HG02610 (cell line): Measurements from ENCODE around the gene EEPD1.
"Not testable (repeated sequence)": the region's sequence is repeated elsewhere in the genome, so short reads cannot be mapped to it uniquely, and the experiment has no call there.

Source experiments
- ATAC-seq: cut with Tn5 transposase; IDR thresholded peaks from one replicate; pipeline ENCODE4 v1.9.1; 2021; ENCODE audit warnings: mild to moderate bottlenecking, moderate library complexity; ENCODE audit not compliant: unreplicated experiment

The EEPD1 gene

DNA sequence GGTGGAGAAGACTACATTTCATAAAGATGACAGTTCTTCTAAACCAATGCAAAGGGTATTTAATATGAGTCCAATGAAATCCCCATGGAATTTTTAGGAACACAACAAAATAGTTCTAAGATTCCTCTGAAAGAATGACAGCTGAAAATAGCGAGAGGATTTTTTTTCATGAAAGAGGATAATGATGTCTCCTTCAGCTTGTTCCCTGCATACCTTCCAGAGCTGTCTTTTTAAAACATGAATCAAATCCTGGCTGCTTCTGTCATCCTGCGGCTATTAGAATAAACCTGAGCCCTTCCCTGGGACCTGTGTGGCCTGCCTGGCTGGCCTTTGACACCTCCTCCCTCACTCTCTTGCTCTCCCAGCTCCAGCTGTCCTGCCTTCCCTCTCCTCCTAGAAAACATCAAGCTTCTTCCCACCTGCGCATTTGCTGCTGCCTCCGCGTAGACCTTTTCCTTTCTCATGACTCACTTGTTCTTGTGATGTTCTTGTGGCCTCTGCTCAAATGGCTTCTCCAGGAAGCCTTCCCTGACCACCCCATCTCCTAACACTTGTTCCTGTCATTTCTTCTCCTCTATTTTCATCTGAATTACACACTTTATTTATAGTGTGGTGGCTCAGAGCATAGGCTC is 57.4 kb downstream of the EEPD1 start:
- ATAC-seq = no peak

DNA sequence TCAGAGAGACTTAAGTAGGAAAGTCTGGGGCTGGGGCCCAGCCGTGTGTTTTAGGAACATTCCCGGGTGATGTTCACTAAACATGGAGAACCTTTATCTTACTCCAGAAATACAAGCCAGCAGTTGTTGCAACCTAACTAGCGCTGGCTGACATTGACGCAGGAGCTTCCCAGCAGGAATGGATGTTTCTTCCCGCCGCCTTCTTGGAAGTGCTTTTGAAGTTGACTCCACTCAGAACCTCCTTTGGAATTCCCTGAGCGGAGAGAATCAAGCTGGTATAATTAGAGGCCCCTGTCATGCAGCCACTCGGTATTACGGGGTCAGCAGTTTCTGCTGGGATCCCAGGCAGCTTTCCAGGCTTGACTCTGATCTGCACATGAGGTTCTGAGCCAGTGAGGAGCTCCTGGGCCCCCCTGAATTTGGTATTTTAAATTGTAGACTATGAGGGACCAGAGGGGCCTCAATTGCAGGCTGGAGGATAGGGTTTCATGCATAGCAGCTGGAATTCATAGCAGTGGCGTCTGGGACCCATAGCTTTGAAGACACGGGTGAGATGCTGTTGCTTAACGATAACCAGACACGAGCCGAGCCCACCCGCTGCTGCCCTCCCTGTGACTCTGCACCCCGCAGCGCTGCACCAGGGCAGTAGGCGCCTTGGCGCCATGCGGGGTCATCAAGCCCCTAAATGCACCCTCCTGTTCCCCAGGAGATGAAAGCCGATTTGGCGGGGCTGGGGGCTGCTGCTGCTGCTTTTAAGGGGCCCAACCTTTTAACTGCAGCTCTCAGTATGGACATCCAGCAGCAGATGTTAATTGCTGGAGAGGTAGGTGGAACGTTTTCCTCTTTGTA is 61.8 kb downstream of the EEPD1 start:
- ATAC-seq = no peak

DNA sequence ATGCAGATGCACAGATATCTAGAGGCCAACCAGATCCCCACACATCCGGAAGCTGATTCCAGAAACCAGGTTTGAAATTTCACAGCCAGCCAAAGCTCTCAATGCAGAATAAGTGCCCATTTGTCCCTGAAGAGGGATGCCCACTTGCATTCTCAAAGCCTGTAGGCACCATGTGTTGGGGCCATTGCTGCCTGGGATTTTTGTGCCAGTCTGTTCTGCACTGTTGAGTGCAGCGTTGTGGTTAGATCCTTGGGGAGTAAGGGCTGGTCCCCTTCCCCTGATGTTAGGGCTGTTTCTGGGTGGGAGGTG is 62.4 kb downstream of the EEPD1 start:
- no peak for ATAC-seq

DNA sequence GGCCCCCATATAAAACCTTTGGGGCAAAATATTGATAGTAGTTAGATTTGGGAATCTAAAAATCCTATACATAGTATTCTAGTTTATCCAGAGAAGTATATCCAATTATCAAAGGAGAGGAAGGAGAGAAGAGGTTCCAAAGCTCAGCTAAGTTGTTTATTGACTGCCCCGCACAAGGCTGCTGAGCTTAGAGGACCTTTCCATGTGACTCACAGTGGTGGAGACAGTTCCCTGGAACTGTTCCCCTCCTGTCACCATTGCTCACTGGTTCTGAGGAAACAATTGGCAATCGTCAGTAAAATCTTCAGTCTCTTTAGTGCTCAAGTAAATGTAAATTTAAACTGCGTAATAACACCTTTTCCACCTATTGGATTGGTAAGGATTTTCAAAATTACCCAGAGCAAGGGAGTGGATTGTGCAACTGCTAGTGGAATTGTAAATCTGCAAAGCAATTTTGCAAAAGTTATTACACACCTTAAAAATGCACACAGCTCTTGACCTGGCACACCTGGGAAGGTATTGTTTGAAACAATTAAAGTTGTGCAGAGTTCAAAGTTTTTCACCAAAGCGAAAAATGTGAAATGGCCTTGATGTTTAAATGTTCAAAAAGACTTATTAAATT is 63.1 kb downstream of the EEPD1 start:
- no peak for ATAC-seq

DNA sequence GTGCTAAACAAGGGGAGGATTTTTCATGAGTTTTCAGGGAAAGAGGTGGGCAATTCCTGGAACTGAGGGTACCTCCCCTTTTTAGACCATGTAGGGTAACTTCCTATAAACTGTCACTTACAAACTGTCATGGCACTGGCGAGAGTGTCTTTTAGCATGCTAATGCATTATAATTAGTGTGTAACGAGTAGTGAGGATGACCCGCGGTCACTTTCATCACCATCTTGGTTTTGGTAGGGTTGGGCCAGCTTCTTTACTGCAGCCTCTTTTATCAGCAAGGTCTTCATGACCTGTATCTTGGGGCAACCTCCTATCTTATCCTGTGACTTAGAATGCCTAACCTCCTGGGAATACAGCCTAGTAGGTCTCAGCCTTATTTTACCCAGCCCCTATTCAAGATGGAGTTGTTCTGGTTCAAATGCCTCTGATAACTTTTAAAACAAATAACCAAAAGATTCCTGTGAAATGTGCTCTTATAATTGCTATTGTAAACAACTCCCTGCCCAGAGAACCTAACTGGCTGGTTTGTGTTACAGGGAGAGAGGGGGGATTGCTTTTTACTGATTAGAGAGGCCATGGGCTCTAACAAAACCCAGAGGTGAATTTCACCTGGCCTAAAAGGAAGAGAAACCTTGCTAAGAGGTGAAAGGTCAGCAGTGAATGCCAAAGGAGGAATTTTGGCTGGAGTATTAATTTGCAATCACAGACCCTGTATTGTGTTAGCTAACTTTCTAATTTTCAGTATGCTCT is 64.3 kb downstream of the EEPD1 start:
- ATAC-seq = no peak

DNA sequence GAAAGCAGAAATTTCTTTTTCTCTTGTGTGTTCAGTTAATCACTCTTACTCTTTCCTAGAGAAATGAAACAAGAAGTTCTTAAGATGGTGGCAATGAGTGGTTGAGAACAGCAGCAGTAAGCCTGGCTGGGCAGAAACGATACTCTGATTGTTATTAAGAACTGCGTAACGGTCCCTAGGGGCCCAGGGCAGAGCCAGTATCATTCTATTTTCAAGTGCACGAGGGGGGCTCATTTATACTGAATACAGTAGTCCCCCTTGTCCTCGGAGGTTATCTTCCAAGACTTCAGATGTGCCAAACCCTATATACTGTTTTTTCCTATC is 64.9 kb downstream of the EEPD1 start:
- ATAC-seq = no peak

DNA sequence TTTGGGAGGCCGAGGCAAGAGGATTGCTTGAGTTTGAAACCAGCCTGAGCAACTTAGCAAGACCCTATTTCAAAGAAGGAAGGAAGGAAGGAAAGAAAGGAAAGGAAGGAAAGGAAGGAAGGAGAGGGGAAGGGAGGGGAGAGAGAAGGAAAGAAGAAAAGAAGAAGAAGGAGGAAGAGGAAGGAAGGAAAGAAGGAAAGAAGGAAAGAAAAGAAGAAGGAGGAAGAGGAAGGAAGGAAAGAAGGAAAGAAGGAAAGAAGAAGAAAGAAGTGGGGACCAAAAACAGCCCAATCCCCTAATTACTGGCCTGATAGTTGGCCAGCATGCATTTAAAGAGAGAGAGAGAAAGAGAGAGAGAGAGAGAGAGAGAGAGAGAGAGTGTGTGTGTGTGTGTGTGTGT is 66.4 kb downstream of the EEPD1 start:
- no peak for ATAC-seq

DNA sequence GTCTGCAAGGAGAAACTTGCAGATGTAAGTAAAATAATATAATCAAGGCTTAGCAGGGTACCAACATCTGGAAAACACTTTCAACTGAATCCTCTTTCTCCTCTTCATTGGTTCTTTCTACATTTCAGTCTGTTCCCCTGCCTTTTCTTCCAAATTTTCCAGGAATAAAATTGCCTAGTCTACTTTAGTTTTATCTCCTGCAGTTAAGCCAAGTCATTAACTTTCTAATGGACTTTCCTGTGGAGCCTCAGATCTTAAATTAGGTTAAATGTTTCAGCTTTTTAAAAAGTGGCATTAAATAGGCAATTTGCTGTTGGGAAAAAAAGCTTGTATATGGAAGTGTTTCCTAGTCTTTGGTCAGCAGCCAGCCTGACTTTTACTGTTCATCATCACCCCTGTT is 70.8 kb downstream of the EEPD1 start:
- no peak for ATAC-seq

DNA sequence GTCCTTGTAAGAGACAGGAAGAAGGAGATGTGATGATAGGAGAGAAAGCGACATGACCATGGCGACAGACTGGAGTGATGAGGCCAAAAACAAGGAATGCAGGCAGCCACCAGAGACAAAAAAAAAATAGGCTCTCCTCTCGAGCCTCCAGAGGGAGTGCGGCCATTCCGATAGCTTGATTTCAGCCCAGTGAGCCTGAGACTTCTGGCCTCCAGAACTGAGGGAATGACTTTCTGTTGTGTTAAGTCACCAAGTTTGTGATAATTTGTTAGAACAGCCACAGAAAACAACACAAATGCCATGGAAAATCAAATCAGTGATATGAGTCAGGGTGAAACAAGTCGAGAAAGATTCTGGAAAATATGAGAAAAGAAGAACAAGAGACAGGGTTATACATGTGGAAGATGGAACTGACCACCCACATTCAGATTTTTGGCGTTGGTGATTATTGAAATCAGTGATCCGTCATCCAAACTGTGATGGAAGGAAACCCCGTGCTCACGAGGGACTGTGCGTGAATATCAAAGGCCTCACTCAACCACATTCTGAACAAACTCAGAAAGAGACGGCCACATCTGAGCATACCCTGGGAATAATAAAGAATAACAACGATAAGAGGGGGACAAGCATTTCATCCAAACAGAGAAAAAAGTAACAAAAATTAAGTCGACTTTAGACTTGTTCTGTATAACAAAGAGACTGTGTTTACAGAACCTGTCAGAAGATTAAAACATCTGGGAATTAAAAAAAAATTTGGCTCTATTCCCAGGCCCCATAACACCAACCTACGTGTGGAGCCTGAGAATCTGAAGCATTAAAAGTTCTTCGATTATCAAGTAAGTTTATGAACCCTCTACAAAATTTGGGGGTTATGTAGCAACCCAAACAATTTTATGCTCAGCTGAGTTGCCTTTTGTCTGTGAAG is 72.1 kb downstream of the EEPD1 start:
- no peak for ATAC-seq

DNA sequence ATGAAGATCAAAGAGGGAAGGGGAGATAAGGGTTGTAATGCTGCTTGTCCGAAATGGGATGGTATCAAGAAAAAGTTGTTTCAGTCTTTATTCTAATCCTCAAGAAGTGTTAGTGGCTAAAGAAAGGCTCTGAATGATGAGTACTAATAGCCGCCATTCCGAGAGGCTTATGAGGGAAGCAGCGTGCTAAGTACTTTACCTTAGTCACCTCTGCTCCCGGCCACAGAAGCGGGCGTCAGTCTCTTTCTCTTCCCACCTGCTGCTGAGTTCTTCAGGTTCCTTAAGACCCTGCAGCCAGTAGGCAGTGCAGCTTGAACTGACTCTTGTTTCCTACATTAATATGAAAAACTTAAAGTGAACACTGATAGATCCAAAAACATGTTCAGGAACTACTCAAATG is 73.1 kb downstream of the EEPD1 start:
- ATAC-seq = no peak

DNA sequence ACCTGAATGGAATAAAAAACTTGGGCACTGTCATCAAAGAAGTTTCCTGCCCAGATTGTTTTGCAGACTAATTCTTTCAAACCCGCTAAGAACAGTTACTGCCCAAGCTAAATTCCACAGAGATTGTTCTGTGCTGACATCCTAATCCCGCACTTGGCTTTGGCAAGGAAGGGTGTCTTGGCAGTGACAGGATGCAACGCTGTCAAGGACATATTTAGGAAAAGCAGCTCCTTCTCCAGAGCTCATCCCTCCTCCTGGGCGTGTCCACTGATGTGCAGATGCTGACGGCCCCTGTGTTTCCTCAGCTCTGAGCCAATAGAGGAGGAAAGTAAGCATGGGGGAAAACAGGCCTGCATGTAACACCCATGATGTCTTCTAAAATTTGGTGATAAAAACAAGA is 74.2 kb downstream of the EEPD1 start:
- no peak for ATAC-seq

DNA sequence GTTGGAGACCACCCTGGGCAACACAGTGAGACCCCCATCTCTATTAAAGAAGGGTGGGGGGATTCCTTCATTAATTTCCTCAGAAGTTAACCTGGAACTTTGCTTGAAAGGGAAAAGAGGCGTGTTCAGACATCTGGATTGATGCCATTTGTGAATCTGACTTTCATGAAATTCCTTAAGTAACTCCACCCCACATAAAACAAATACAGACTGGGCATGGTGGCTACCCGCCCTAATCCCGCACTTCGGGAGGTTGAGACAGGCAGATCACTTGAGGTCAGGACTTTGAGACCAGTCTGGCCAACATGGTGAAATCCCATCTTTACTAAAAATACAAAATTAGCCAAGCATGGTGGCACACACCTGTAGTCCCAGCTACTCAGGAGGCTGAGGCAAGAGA is 75.0 kb downstream of the EEPD1 start:
- no peak for ATAC-seq

DNA sequence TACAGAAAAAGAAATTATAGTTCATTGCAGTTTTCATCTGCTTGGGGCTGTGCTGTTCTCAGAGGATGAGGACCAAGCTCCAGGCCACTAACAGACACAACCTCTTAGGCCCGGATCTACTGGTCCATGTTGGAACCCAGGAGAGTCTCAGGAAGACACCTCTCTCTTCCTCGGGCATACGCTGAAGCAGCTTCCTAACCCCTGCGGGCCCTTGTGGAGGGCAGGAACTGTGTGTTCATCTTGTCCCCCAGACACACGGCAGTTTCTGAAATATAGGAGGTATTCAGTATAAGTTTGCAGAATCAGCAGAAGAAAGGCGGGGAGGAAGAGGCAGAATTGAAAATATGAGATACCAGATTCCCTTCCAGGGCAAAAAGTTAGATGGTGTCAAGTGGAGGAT is 78.4 kb downstream of the EEPD1 start:
- ATAC-seq = no peak

DNA sequence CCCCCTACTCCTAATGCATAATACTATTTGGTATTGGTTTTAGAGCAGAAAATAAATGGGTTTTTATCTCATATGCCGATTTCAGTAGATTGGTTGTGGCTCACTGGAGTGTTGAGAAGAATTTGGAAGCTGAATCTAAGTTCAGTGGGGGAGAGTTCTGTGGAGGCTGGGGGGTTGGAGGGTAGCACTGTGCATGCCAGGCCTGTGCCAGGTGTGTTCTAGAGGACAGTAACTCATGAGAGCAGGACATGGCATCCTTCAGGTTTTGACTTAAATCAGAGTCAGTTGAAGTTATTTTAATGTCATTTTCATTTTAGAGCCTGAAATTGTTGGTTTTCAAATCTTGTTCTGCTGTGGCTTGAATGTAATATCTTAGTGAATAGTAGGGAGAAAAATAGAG is 79.5 kb downstream of the EEPD1 start:
- ATAC-seq = no peak

DNA sequence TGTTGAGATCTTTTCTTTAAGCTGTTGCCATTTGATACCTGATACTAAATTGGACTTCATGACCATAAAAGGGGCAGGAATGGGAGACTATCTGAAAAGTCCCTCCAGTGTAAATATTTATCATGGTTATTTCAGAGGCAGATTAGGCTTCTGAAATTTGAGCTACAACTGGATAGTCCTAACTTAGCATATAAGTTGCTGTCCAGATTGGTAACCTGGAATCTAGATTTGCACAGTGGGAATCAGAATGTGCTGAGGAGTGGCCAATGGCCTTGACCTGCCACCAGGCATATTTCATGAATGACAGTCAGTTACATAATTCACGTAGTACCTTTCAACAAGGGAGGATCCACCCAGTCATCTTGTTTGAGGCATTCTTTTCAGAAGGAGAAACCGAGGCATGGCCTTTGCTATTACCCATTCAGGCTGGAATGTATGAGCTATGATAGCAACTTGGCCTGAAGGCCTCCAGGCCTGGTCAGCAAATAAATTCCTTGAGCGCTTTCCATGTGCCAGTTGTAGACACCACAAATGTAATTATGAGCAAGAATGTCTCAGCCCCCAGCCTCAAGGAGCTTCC is 80.0 kb downstream of the EEPD1 start:
- no peak for ATAC-seq

DNA sequence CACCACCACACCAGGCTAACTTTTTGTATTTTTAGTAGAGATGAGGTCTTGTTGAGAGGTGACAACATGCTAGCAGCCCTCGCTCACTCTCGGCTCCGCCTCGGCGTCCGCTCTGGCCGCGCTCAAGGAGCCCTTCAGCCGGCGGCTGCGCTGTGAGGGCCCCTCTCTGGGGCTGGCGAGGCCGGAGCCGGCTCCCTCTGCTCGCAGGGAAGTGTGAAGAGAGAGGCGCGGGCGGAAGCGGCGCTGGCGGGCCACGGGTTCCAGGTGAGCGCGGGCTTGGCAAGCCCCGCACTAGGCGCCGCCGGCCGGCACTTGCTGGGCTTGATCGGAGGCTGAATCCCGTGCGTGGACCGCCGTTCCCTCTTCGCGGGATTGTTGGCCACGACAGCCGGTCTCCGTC is 83.0 kb downstream of the EEPD1 start:
- ATAC-seq = no peak

DNA sequence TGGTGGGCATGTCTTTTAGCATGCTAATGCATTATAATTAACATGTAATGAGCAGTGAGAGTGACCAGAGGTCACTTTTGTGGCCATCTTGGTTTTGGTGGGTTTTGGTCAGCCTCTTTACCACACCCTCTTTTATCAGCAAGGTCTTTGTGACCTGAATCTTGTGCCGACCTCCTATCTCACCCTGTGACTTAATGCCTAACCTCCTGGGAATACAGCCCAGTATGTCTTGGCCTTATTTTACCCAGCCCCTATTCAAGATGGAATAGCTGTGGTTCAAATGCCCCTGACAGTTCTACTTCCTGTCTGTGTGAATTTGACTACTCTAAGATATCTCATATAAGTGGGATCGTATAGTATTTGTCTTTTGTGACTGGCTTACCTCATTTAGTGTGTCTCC is 85.1 kb downstream of the EEPD1 start:
- no peak for ATAC-seq

DNA sequence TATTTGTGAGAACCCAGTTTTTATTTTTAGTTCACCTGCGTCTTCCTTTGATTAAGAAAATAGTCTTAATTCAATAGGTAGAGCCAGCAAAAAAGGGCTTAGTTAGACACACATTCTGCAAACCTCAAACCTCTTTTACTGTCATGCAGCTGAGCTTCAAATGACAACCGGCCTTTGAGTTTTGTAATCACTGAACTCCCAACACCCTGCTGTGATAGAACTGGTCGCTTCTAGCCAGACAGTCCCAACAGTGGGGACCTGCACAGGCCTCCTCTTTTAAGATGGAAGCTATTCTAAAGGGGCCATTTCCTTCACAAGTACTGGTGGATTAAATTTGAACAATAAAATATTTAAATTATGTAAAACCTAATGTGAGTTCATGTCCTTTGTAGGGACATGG is 90.3 kb downstream of the EEPD1 start:
- not testable (repeated sequence) for ATAC-seq

DNA sequence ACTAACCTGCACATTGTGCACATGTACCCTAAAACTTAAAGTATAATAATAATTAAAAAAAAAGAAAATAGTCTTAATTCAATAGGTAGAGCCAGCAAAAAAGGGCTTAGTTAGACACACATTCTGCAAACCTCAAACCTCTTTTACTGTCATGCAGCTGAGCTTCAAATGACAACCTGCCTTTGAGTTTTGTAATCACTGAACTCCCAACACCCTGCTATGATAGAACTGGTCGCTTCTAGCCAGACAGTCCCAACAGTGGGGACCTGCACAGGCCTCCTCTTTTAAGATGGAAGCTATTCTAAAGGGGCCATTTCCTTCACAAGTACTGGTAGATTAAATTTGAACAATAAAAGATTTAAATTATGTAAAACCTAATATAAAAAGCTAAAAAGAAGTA is 90.9 kb downstream of the EEPD1 start:
- ATAC-seq = not testable (repeated sequence)

DNA sequence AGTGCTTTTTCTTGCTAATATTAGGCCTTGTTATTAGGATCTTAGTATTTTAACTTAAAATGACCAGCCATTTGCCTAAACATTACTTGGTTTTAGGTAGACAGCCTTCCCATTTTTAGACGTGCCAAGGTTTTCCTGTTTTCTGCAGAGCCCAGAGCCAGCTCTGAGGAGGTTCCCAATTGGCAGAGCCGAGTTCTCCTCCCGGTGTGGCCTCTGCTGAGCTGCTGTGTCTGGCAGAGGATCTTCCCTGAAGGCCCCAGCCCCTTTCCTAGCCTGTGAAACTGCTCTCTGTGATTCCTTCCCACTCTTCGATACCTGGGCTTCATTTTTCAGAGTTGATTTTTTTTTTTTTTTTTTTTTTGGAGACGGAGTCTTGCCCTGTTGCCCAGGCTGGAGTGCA is 91.4 kb downstream of the EEPD1 start:
- ATAC-seq = no peak
